ENCODE data around the gene IFNA13. TPM values are rescaled to one million over a fixed set of nuclear protein-coding genes. Genes with fewer than 3 reads are reported as not detected.

Gene IFNA13
- polyA plus RNA-seq, 1 of the 3 experiments (the other 2 are of a cell fraction): not detected

DNA sequence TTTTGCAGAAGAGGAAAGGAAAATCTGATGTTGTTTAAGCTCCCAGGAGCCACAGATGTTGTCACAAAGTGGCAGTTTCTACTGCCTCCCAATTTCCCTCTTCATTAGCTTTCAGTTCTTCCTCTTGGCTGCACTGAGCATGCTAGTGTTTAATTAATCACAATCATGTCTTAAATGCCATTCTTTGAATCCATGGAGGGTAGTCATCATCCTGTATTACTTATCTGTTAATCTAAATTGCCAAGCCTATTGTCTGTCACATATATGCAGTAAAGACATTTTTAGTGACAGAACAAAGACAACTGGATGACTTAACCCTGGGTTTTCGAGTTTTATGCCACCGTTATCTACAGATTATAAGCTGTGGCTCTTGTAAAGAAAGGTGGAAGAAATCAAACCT is 47.4 kb downstream of the IFNA13 start:
- TF ChIP-seq, protein P1, sequence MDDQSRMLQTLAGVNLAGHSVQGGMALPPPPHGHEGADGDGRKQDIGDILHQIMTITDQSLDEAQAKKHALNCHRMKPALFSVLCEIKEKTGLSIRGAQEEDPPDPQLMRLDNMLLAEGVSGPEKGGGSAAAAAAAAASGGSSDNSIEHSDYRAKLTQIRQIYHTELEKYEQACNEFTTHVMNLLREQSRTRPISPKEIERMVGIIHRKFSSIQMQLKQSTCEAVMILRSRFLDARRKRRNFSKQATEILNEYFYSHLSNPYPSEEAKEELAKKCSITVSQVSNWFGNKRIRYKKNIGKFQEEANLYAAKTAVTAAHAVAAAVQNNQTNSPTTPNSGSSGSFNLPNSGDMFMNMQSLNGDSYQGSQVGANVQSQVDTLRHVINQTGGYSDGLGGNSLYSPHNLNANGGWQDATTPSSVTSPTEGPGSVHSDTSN (IDR thresholded peaks at IDR 0.05): no peak
- no peak for TF ChIP-seq NFIC (IDR thresholded peaks at IDR 0.05; ENCODE audit: borderline replicate concordance)
- TF ChIP-seq FOSL2 (IDR thresholded peaks at IDR 0.05; ENCODE audit: borderline replicate concordance, low read depth): no peak
- no peak for TF ChIP-seq SIN3A (IDR thresholded peaks at IDR 0.05; ENCODE audit: borderline replicate concordance, low read depth, low read length)
- TF ChIP-seq YY1 (IDR thresholded peaks at IDR 0.05; ENCODE audit: low read depth): no peak
- no peak for TF ChIP-seq FOXJ3 (CRISPR knock-in tag; IDR thresholded peaks at IDR 0.05)
- no peak for TF ChIP-seq ELF1 (IDR thresholded peaks at IDR 0.05)
- no peak for TF ChIP-seq RCOR1 (IDR thresholded peaks at IDR 0.05; ENCODE audit: low read length)
- TF ChIP-seq USF2 (IDR thresholded peaks at IDR 0.05; ENCODE audit: borderline replicate concordance, low read depth, low read length): no peak
- TF ChIP-seq POLR2AphosphoS5 (IDR thresholded peaks at IDR 0.05; ENCODE audit: low read depth, low read length): no peak
- TF ChIP-seq TAF1 (IDR thresholded peaks at IDR 0.05; ENCODE audit: borderline replicate concordance, low read depth, low read length): no peak
- H3F3A ChIP-seq (replicated peaks; ENCODE audit: insufficient read depth): peaks cover 12% of the 10 kb centered on the region
- no peaks in the 10 kb centered on the region for H3K9me2 ChIP-seq
- no peak overlapping the region for H3K27ac ChIP-seq (ENCODE audit: low read depth in 2 of 2, low read length in 1 of 2)
- WGBS (ENCODE audit: low lambda C conversion rate): 70% methylated on average over 2 of the region's 2 CpGs
- peaks cover 20% of the 10 kb centered on the region for H4K20me1 ChIP-seq (ENCODE audit: insufficient read depth)
- H3K9me3 ChIP-seq: no peaks in the 10 kb centered on the region
- no peak overlapping the region for H3K9ac ChIP-seq
- peaks cover 30 to 38% of the 10 kb centered on the region in 2 experiments for H3K36me3 ChIP-seq (replicated peaks in 1 of 2; ENCODE audit: control insufficient read depth in 1 of 2, insufficient read depth in 2 of 2, low read length in 1 of 2)
- DNase-seq: no peak
- ChIA-PET POLR2A (no interaction called here), CTCF (interaction anchor here (0.9 to 13.7 kb wide), 7 partner anchors 9 to 138 kb away, joined by 3 to 239 read pairs (median 5); partner anchors contain the start of gene KLHL9)
- peaks cover 11% of the 10 kb centered on the region; the same call in 1 of the 2 replicates for H3K79me2 ChIP-seq (ENCODE audit: insufficient read depth)
- no peak overlapping the region for H3K4me3 ChIP-seq (ENCODE audit: low read depth in 2 of 2, low read length in 1 of 2)
- no peak overlapping the region for H3K4me2 ChIP-seq
- no peak overlapping the region for H2AFZ ChIP-seq (ENCODE audit: low read depth)
- no peaks in the 10 kb centered on the region for H3K4me1 ChIP-seq (ENCODE audit: control insufficient read depth in 1 of 2, insufficient read depth in 2 of 2, low read depth in 1 of 2, low read length in 1 of 2)
- no peaks in the 10 kb centered on the region for H3K27me3 ChIP-seq (ENCODE audit: insufficient read depth)

- POLR2A ChIA-PET: no interaction called here
- 15% methylated on average over 7 of the region's 7 CpGs for WGBS (ENCODE audit: low lambda C conversion rate)
- Histone ChIP-seq H3K4me1 (ENCODE audit: control insufficient read depth in 1 of 2, insufficient read depth in 2 of 2, low read depth in 1 of 2, low read length in 1 of 2) (no peaks in the 10 kb centered on the region), H3K36me3 (replicated peaks in 1 of 2; ENCODE audit: control insufficient read depth in 1 of 2, insufficient read depth in 2 of 2, low read length in 1 of 2) (peaks cover 13 to 18% of the 10 kb centered on the region in 2 experiments), H3K27ac (ENCODE audit: low read depth in 2 of 2, low read length in 1 of 2) (no peak overlapping the region), H3K4me3 (ENCODE audit: low read depth in 2 of 2, low read length in 1 of 2) (no peak overlapping the region), H3K9ac (no peak overlapping the region), H3F3A (replicated peaks; ENCODE audit: insufficient read depth) (peaks cover 3% of the 10 kb centered on the region), H3K79me2 (ENCODE audit: insufficient read depth) (no peaks in the 10 kb centered on the region), H2AFZ (ENCODE audit: low read depth) (peak overlapping the region; percentile 21; the same call in 1 of the 2 replicates), H3K27me3 (ENCODE audit: insufficient read depth) (no peaks in the 10 kb centered on the region), H4K20me1 (ENCODE audit: insufficient read depth) (no peaks in the 10 kb centered on the region), H3K9me2 (no peaks in the 10 kb centered on the region), H3K9me3 (no peaks in the 10 kb centered on the region), H3K4me2 (no peak overlapping the region)
- CTCF ChIA-PET: interaction anchor here (0.6 to 13.7 kb wide), 27 partner anchors 8 to 694 kb away, joined by 3 to 239 read pairs (median 4); partner anchors contain the start of gene KLHL9
- DNase-seq: peak; percentile 30
- TF ChIP-seq RAD21 (IDR thresholded peaks at IDR 0.05; ENCODE audit: low read length) (peak; percentile 75), JUND (IDR thresholded peaks at IDR 0.05) (no peak), USF1 (IDR thresholded peaks at IDR 0.05; ENCODE audit: borderline replicate concordance, low read depth) (no peak), EZH2phosphoT487 (IDR thresholded peaks at IDR 0.05; ENCODE audit: borderline replicate concordance, low read depth) (no peak), POLR2AphosphoS5 (IDR thresholded peaks at IDR 0.05; ENCODE audit: low read depth, low read length) (no peak), SMC3 (IDR thresholded peaks at IDR 0.05; ENCODE audit: low read depth, low read length) (peak; percentile 48), FOSL2 (IDR thresholded peaks at IDR 0.05; ENCODE audit: borderline replicate concordance, low read depth) (no peak), RXRA (IDR thresholded peaks at IDR 0.05; ENCODE audit: borderline replicate concordance, low read depth) (no peak)
- TF ChIP-seq, protein P2, sequence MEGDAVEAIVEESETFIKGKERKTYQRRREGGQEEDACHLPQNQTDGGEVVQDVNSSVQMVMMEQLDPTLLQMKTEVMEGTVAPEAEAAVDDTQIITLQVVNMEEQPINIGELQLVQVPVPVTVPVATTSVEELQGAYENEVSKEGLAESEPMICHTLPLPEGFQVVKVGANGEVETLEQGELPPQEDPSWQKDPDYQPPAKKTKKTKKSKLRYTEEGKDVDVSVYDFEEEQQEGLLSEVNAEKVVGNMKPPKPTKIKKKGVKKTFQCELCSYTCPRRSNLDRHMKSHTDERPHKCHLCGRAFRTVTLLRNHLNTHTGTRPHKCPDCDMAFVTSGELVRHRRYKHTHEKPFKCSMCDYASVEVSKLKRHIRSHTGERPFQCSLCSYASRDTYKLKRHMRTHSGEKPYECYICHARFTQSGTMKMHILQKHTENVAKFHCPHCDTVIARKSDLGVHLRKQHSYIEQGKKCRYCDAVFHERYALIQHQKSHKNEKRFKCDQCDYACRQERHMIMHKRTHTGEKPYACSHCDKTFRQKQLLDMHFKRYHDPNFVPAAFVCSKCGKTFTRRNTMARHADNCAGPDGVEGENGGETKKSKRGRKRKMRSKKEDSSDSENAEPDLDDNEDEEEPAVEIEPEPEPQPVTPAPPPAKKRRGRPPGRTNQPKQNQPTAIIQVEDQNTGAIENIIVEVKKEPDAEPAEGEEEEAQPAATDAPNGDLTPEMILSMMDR (IDR thresholded peaks at IDR 0.05): peak; percentile 77
Observed at GRCh38 chr9:21317956-21318923, 49.6 kb downstream of the IFNA13 start.
